GM10248 (cell line): ENCODE data around the gene KLK4.
"Not testable (repeated sequence)": the region's sequence is repeated elsewhere in the genome, so short reads cannot be mapped to it uniquely, and the experiment has no call there.

Experiments used
- CTCF ChIA-PET: fragments of 300-600 bp; sonication (Branson Sonifier 250); formaldehyde crosslinking; extraction: SDS; loops from one replicate; lab custom pipeline; 2021; ENCODE audit warnings: antibody characterized with exemption; lab: Yijun Ruan, JAX
- POLR2A ChIA-PET: fragments of 350-650 bp; sonication (Branson Sonifier 250); formaldehyde crosslinking; extraction: SDS; loops from one replicate; lab custom pipeline; 2020; ENCODE audit warnings: antibody characterized with exemption; lab: Yijun Ruan, JAX
- DNase-seq: peaks from one replicate; pipeline ENCODE4 v3.0.0; 2012; ENCODE audit errors: extremely low spot score
- TF ChIP-seq, protein P1 (sequence below): IDR thresholded peaks from 2 replicates; pipeline ENCODE4 v1.5.1; 2012; ENCODE audit warnings: mild to moderate bottlenecking, low read depth; ENCODE audit errors: extremely low read depth, missing control alignments, control extremely low read depth

KLK4 gene

GRCh38 chr19:50897612-50898011, 13.6 kb downstream of the KLK4 start:
- CTCF ChIA-PET, result interaction anchor here (1.0 to 2.9 kb wide), 5 partner anchors 8 to 24 kb away, joined by 3 to 15 read pairs (median 4); no protein-coding TSS in a partner anchor
- TF ChIP-seq, protein P1, sequence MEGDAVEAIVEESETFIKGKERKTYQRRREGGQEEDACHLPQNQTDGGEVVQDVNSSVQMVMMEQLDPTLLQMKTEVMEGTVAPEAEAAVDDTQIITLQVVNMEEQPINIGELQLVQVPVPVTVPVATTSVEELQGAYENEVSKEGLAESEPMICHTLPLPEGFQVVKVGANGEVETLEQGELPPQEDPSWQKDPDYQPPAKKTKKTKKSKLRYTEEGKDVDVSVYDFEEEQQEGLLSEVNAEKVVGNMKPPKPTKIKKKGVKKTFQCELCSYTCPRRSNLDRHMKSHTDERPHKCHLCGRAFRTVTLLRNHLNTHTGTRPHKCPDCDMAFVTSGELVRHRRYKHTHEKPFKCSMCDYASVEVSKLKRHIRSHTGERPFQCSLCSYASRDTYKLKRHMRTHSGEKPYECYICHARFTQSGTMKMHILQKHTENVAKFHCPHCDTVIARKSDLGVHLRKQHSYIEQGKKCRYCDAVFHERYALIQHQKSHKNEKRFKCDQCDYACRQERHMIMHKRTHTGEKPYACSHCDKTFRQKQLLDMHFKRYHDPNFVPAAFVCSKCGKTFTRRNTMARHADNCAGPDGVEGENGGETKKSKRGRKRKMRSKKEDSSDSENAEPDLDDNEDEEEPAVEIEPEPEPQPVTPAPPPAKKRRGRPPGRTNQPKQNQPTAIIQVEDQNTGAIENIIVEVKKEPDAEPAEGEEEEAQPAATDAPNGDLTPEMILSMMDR, result peak; percentile 3

DNA sequence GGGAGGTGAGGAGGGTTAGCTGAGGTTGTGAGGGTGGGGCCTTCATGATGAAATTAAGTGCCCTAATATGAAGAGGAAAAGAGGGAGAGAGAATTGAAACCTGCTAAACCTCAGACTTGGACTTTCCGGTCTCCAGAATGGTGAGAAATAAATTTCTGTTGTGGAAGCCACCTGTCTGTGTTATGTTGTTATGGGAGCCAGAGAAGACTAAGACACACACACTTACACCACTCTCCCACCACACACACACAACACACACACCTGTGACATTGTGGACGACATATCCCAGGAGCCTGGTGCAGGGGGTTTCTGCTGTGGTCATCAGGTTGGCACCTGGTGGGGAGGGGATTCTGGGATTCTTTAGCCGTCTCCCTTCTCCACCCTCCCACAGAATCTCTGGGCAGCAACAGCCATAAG, 14.0 kb downstream of the KLK4 start:
- ChIA-PET POLR2A (no interaction called here), CTCF (interaction anchor here (1.0 to 2.9 kb wide), 8 partner anchors 8 to 25 kb away, joined by 3 to 15 read pairs (median 5); no protein-coding TSS in a partner anchor)
- DNase-seq, result no peak
- TF ChIP-seq, protein P1, result no peak

More at GRCh38 chr19:50897612-50898011, 13.6 kb downstream of the KLK4 start:
- POLR2A ChIA-PET, result no interaction called here
- no peak for DNase-seq

- TF ChIP-seq, protein P1, result no peak
- CTCF ChIA-PET, result interaction anchor here (1.0 to 1.5 kb wide), 6 partner anchors 9 to 102 kb away, joined by 3 to 9 read pairs (median 4); no protein-coding TSS in a partner anchor
- POLR2A ChIA-PET, result interaction anchor here (0.6 to 1.0 kb wide), 2 partner anchors 93 to 196 kb away, joined by 3 to 4 read pairs; no protein-coding TSS in a partner anchor
- DNase-seq, result peak; percentile 87
Observed at GRCh38 chr19:50896591-50897190, 14.5 kb downstream of the KLK4 start.

GRCh38 chr19:50896089-50896590, 15.1 kb downstream of the KLK4 start:
- DNase-seq, result not testable (repeated sequence)
- ChIA-PET POLR2A (interaction anchor here (0.6 to 1.0 kb wide), 4 partner anchors 10 to 962 kb away, joined by 3 to 6 read pairs (median 4); no protein-coding TSS in a partner anchor), CTCF (interaction anchor here (1.0 to 1.4 kb wide), 5 partner anchors 9 to 101 kb away, joined by 3 to 9 read pairs (median 3); no protein-coding TSS in a partner anchor)

DNA sequence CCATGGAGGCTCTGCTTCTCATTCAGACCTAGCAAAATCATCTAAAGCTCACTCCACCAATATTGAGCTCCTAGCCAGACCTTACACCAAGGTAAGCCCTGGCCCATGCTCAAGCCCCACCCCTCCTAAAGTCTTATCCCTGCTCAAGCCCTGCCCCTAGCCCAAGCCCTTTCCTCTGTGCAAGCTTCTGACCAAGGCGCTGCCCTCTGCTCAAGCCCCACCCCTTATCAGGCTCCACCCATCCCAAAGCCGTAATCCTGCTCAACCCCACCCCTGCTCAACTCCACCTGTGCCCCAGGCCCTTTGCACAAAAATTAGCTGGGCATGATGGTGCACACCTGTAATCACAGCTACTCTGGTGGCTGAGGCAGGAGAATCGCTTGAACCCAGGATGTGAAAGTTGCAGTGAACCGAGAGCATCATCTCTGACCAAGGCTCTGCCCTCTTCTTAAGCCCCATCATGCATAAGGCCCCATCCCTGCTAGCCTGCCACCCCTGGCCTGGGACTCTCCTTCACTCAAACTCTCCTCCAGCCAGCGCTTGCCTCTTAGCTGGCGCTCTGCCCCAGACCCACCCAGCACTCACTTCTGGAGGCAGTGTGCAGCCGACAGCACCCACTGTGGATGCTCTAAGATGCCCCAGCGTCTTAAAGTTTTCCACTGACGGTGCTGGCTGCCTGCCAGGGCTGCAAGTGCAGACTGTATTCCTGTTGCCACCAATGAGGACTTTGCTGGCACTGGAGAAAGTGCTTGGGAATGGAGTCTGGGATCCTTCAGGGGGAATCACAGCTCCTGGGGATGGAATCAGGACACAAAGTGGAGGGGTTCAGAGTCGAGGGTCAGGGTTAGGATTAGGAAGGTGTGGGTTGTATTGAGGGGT, 16.5 kb downstream of the KLK4 start:
- DNase-seq, result no peak
- CTCF ChIA-PET, result interaction anchor here (1.0 to 2.0 kb wide), 5 partner anchors 9 to 111 kb away, joined by 3 to 8 read pairs (median 4); no protein-coding TSS in a partner anchor
- POLR2A ChIA-PET, result interaction anchor here (0.5 to 0.6 kb wide), 2 partner anchors 20 to 90 kb away, joined by 4 to 6 read pairs; no protein-coding TSS in a partner anchor
- TF ChIP-seq, protein P1, result no peak

DNA sequence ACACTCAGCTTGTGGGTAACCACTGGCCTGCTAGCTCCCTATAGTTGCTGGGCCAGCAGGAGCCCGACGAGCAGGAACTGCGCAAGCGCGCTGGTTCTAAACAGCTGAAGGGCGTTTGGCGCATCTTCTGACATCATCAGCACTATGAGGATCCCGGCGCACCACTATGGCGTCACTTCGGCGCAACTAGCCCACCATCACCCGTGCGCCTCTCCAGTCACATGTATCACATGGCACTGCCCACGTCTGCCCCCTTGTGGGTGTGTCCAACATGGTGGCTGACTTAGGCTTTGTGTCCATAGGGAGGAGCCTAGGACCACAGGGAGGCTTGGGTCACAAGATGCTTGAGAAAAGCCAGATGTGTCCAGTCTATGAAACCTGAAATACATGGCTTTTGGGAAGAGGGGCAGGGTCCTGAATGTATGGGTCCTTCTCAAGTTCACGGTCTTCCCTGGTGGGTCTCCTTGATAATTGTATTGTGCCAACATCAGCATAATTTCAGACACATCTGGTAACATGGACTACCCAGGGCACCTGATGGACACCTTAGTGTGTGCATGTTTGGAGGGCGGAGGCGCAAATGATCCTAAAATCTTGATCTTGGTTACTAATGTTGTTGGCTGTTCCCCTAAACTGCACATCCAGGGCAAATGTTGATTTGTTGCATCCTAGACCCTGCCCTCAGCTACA, 18.0 kb downstream of the KLK4 start:
- POLR2A ChIA-PET, result interaction anchor here (0.6 to 1.0 kb wide), 2 partner anchors 89 kb away, joined by 3 to 5 read pairs; no protein-coding TSS in a partner anchor

More for the DNA sequence above, 18.0 kb downstream of the KLK4 start:
- DNase-seq, result no peak
- TF ChIP-seq, protein P1, result no peak
- CTCF ChIA-PET, result interaction anchor here (0.8 to 2.0 kb wide), 6 partner anchors 9 to 100 kb away, joined by 3 to 8 read pairs (median 4); no protein-coding TSS in a partner anchor
